Ovary (tissue), 9 donors: ENCODE measurements around the gene ENTR1. TPM values are rescaled to one million over a fixed set of nuclear protein-coding genes. Genes with fewer than 3 reads are reported as not detected.

Experiments
- DNase-seq, 5 donors: peaks; one replicate each; pipeline ENCODE4 v3.0.0-alpha.2; 2019 to 2020
- H3K27ac ChIP-seq, 2 donors: fragments of 200-600 bp; one replicate each; pipeline versions ENCODE4 v1.5.1 to v1.8.0; 2019 to 2022
- H3K27me3 ChIP-seq: fragments of 200-600 bp; one replicate; pipeline ENCODE4 v1.8.0; 2022
- H3K36me3 ChIP-seq: fragments of 200-600 bp; sonication (generic); one replicate; pipeline ENCODE4 v1.5.1; 2019
- H3K4me1 ChIP-seq: one replicate; pipeline ENCODE4 v1.8.1; 2013; ENCODE audit warnings: mild to moderate bottlenecking, moderate library complexity; ENCODE audit not compliant: insufficient read depth
- H3K4me3 ChIP-seq: fragments of 200-600 bp; sonication (generic); one replicate; pipeline ENCODE4 v1.5.1; 2017
- H3K9me3 ChIP-seq, 2 donors: fragments of 200-600 bp in 1 of 2; sonication (generic) in 1 of 2; one replicate each; pipeline versions ENCODE4 v1.5.1 to v1.8.1; 2013 to 2019; ENCODE audit warnings: mild to moderate bottlenecking in 1 of 2, moderate library complexity in 1 of 2
- CTCF ChIP-seq, 3 donors: fragments of 450-650 bp in 2 of 3; fragments of 200-600 bp in 1 of 3; IDR thresholded peaks; one replicate each; pipeline versions ENCODE4 v1.5.1 to v1.8.0; 2016 to 2022; ENCODE audit warnings: antibody characterized with exemption in 3 of 3, mild to moderate bottlenecking in 1 of 3
- EP300 ChIP-seq: sonication (generic); formaldehyde crosslinking; IDR thresholded peaks from one replicate; pipeline ENCODE4 v1.6.1; 2017; ENCODE audit warnings: antibody characterized with exemption
- POLR2A ChIP-seq: fragments of 450-650 bp; IDR thresholded peaks from one replicate; pipeline ENCODE4 v1.6.1; 2017; ENCODE audit warnings: antibody characterized with exemption, mild to moderate bottlenecking, moderate library complexity
- WGBS, 3 donors: extraction: QIAGEN DNeasy Blood & Tissue Kit in 1 of 3; methylation state at CpG; one replicate each; pipeline versions ENCODE4 v1.1.5 to v1.1.7; 2013 to 2017; 5-methylcytosine and 5-hydroxymethylcytosine counted together
- intact Hi-C, 4 donors: fragments of 100-400 bp; cut with DNase I; formaldehyde crosslinking; loops; one replicate each; pipeline versions ENCODE4 v1.11.0 to v1.15.1; 2022 to 2023
- polyA plus RNA-seq, 2 donors: library from polyadenylated mRNA; stranded (reverse); fragments of 200-250 nt in 1 of 2; fragments of 350-450 nt in 1 of 2; fragmentation: Illumina TruSeq in 1 of 2; extraction: RNeasy Lipid Tissue Mini Kit (QIAGEN cat#74804) in 1 of 2; gene quantifications; one replicate each; pipeline ENCODE4 v1.2.3, GENCODE V29; 2013 to 2014
- total RNA-seq, 7 donors: library from RNA; depleted of rRNA in 2 of 7; stranded (reverse); fragments of >200 nt in 2 of 7; fragmentation: NEBNext Ultra II Directional in 3 of 7; extraction: Animal tissue kit (Norgen Biotek cat#: 25700) in 3 of 7; gene quantifications; one replicate each; pipeline versions ENCODE4 v1.1.0 to v1.2.4, GENCODE V29; 2016 to 2023
- donor health status: DM: no; HTN: no; CAD: no; lungs with moderate emphysema.
- donor health status: DM: no; HTN: no; CAD: no.
- donor health status: Bipolar disorder and iron deficiency.
- donor health status: DM: yes; HTN: yes; CAD: no.
- donor health status: DM: no; HTN: no; CAD: no.
- donor health status: DM: yes; HTN: yes; CAD: no.

Gene ENTR1
- total and polyA plus RNA-seq, 9 donors = 19.3 to 52.5 (median 27.2) TPM

GRCh38 chr9:136389396-136389795 lies 21.0 kb downstream of the ENTR1 start:
- no peak for TF ChIP-seq POLR2A
- TF ChIP-seq EP300 = no peak
- TF ChIP-seq CTCF (IDR thresholded peaks at IDR 0.05) = no peak
- DNase-seq = no peak
- H3K27ac ChIP-seq = no peak overlapping the region

GRCh38 chr9:136387217-136387616 lies 23.2 kb downstream of the ENTR1 start:
- no peaks in the 10 kb centered on the region for H3K4me1 ChIP-seq
- H3K36me3 ChIP-seq = no peaks in the 10 kb centered on the region
- no peaks in the 10 kb centered on the region for H3K9me3 ChIP-seq
- H3K27me3 ChIP-seq = no peaks in the 10 kb centered on the region
- no peak for TF ChIP-seq CTCF (IDR thresholded peaks at IDR 0.05)
- TF ChIP-seq EP300 = no peak
- WGBS, 3 donors = 91 to 94% (median 94%) methylated on average over 19 of the region's 19 CpGs
- DNase-seq = no peak
- intact Hi-C loops = loop anchor here in 1 of 4 donors (10.0 kb wide), 1 partner anchor 242 kb away; no protein-coding TSS in a partner anchor
- no peak overlapping the region for H3K4me3 ChIP-seq
- H3K27ac ChIP-seq = no peak overlapping the region

More at GRCh38 chr9:136389396-136389795, 21.0 kb downstream of the ENTR1 start:
- Histone ChIP-seq H3K4me3 (no peak overlapping the region), H3K36me3 (no peaks in the 10 kb centered on the region), H3K27me3 (no peaks in the 10 kb centered on the region), H3K9me3 (no peaks in the 10 kb centered on the region), H3K4me1 (no peaks in the 10 kb centered on the region)
- WGBS, 3 donors = 83 to 86% (median 84%) methylated on average over 14 of the region's 14 CpGs
- intact Hi-C loops = loop anchor here in 1 of 4 donors (10.0 kb wide), 1 partner anchor 245 kb away; no protein-coding TSS in a partner anchor

GRCh38 chr9:136386018-136386417 lies 24.4 kb downstream of the ENTR1 start:
- no peak for TF ChIP-seq CTCF (IDR thresholded peaks at IDR 0.05)
- no peak for TF ChIP-seq EP300
- TF ChIP-seq POLR2A = no peak
- no peak for DNase-seq
- H3K9me3 ChIP-seq = no peaks in the 10 kb centered on the region
- no peak overlapping the region for H3K4me3 ChIP-seq
- WGBS, 3 donors = 90 to 95% (median 91%) methylated on average over 13 of the region's 13 CpGs
- H3K36me3 ChIP-seq = no peaks in the 10 kb centered on the region
- H3K27me3 ChIP-seq = no peaks in the 10 kb centered on the region
- H3K27ac ChIP-seq = no peak overlapping the region
- no peaks in the 10 kb centered on the region for H3K4me1 ChIP-seq
- intact Hi-C loops = loop anchor here in 1 of 4 donors (10.0 kb wide), 1 partner anchor 241 kb away; no protein-coding TSS in a partner anchor

- intact Hi-C loops = loop anchor here in 1 of 4 donors (10.0 kb wide), 1 partner anchor 240 kb away; no protein-coding TSS in a partner anchor
These were observed 25.4 kb downstream of the ENTR1 start for GRCh38 chr9:136385015-136385414.

More at GRCh38 chr9:136385015-136385414, 25.4 kb downstream of the ENTR1 start:
- Histone ChIP-seq H3K9me3 (no peaks in the 10 kb centered on the region), H3K27me3 (no peaks in the 10 kb centered on the region), H3K27ac (no peak overlapping the region), H3K36me3 (no peaks in the 10 kb centered on the region), H3K4me1 (no peaks in the 10 kb centered on the region), H3K4me3 (no peak overlapping the region)
- no peak for TF ChIP-seq CTCF (IDR thresholded peaks at IDR 0.05)
- no peak for TF ChIP-seq POLR2A
- TF ChIP-seq EP300 = no peak
- WGBS, 3 donors = 90 to 92% (median 92%) methylated on average over 11 of the region's 11 CpGs
- no peak for DNase-seq
